HG02678 (cell line): ENCODE measurements around the gene MAML2.

Experiments used
- ATAC-seq: cut with Tn5 transposase; IDR thresholded peaks from one replicate; pipeline ENCODE4 v1.9.1; 2021; ENCODE audit warnings: mild to moderate bottlenecking, moderate library complexity; ENCODE audit not compliant: unreplicated experiment

Gene MAML2

DNA sequence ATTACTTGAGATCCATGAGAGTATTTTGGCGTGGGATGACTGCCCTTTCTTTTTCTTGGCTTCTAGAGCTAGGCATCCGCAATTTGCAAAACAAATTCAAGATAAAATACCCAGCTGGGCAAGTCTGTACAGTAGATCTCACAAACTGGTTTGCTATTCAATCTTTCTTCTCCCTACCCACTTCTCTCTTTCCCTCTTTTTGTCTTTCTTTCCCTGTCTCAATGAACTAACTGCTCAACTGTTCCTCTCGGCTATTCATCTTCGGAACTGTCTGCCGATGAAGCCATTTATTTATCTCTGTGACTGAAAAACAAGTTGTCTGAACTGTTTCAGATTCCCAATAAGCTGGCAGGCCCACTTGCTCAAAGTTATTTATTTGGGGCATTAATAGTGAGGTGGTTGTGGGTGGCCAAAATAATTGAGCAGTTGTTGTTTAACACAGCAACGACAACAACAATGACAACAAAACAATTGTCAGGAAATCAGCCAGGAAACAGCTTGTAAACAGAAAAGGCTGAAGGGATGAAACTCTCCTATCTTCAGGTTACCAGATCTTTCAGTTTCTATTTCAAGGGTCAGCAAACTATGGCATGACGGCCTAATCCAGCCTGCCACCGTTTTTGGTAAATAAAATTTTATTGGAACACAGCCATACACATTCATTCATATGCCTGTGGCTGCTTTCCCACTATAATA lies 343.1 kb downstream of the MAML2 start:
- no peak for ATAC-seq

- ATAC-seq = no peak
Measured at GRCh38 chr11:95996621-95997235, 346.3 kb downstream of the MAML2 start.

- ATAC-seq = no peak
Measured at GRCh38 chr11:95994329-95994728, 348.7 kb downstream of the MAML2 start.

DNA sequence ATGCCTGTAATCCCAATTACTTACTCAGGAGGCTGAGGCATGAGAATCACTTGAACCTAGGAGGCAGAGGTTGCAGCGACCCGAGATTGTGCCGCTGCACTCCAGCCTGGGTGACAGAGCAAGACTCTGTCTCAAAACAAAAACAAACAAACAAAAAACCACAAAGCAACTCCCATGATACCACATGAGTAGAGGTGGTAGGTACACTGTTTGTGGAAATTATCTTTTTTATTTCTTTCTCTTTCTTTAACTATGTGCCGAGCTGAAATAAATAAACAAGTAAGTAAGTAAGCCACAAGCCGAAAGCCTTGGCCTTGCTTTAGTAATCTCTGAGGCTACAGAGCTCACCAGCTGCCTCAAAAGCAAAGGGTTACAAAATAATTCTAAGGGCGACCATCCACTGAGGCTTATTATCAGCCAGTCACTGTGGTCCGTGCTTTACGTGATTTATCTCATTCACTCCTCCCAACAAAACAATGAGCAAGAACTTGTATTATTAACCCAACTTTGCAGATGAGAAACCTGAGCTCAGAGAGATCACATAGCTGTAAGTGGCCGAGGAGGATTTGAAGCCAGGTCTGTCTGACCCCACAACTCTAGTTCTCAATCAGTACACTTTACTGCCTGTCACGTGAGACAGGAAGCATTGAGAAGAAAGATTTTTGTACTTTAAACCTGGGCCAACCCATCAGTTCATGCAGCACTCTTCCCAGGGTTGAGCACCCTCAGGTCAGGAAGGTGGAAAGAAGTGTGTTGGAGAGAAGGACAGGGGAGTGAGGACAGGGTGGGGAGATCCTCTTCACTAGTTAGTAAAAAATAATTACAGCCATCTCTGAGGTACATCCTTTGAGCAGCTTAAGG lies 349.3 kb downstream of the MAML2 start:
- no peak for ATAC-seq

- no peak for ATAC-seq
Measured at GRCh38 chr11:95991545-95991944, 351.4 kb downstream of the MAML2 start.

DNA sequence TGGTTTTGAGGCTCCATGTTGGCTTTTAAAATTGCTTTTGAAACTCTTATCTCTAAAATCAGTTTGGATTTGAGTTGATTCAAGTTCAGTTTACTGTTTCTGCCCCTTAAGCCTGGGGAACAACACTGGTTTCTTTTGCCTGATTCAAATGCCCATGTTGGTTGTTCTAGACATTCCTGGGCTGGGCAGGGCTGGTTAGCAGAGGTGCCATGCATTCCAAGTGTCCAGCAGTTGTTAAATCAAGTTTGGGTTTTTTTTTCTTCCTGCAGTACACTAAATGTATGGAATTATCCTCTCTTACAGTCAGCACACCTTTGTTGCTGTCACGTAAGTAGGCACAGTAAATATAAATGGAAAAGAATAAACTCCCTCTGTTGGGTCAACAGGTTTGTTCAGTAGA lies 351.9 kb downstream of the MAML2 start:
- ATAC-seq = no peak

- no peak for ATAC-seq
Measured at GRCh38 chr11:95989780-95990179, 353.2 kb downstream of the MAML2 start.

- no peak for ATAC-seq
Measured at GRCh38 chr11:95989076-95989605, 353.9 kb downstream of the MAML2 start.

GRCh38 chr11:95985174-95985808 lies 357.7 kb downstream of the MAML2 start:
- no peak for ATAC-seq

GRCh38 chr11:95984072-95984471 lies 358.9 kb downstream of the MAML2 start:
- ATAC-seq = no peak

DNA sequence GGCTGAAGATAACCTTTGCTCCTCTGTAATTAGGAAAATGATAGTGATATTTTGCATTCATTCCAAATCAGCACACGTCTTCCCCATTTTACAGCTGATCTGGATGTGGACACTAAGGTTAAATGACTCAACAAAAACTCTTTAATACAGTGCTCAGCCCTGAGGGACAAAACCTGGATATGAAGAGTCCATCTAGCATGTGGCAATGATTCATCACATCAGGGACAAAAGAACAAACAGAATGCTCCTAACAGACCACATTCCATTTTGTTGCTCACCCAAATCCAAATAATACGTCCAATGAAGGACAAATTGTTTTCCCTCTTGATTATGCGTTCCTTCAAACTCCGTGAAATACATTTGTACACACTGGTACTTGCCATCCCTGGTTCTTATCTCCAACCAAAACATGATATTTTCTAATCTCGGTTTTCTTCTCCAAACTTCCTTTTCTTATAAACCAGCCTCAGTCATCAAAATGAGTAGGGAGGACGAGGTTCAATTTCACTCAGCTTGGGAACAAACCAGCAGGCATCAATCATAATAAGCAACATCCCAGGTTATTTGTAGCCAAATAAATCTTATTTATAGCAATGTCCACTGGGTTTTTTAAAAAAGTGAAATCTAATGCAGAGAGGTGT lies 365.3 kb downstream of the MAML2 start:
- no peak for ATAC-seq

GRCh38 chr11:95976550-95976949 lies 366.4 kb downstream of the MAML2 start:
- no peak for ATAC-seq

DNA sequence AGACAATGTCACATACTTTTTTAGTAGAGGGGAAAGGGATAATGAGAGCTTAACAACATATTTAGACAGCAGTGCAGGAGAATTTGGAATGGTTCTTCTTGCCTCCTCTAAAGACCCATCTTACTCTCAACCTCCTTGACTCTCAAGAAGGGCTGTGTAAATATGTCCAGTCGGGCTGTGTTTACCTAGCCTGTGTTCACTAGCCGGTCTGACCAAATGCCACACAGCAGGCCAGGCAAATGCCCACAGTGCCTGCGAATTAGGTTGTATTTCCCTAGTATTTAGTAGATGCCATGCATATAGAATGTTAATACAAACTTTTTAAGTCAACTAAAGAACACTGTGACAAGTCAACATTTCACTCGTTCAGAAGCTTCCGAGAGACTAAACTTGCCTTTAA lies 367.7 kb downstream of the MAML2 start:
- no peak for ATAC-seq

DNA sequence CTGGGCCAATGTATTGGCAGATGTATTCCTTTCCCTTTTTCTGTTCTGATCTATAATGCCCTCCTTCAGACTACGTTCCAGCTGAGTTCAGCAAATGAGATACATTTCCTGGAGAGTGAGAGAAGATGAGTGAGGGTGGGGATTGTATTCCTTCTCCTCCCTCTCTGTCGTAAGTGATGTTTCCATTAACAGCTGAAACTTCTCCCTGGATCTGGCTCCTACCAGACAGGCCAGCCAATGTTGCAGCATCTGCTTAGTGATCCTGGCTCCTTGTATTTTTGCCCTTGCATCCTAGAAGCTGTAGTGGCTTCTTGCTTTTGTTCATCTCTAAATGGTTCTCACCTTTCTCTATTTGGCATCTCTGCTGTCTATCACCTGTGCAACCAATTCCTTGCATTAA lies 370.9 kb downstream of the MAML2 start:
- ATAC-seq = no peak

DNA sequence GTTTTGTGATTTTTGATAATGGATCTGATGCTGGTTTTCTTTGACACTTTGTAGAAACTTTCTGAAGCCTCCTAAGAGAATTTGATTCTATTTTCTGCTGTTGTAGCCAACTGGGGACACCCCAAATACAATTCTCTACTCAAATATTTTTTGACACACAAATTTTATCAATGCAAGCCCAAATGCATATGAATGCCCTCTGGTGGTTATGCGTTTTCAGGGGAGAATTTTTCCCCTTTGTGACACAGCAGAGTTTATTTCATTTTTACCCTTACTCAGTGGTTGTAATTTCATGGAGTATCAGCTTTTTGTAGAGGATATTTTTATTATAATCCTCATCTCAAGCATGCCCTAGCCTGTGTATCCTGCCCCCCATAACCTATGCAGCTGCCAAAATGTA lies 374.4 kb downstream of the MAML2 start:
- no peak for ATAC-seq

GRCh38 chr11:95964281-95964680 lies 378.7 kb downstream of the MAML2 start:
- no peak for ATAC-seq

DNA sequence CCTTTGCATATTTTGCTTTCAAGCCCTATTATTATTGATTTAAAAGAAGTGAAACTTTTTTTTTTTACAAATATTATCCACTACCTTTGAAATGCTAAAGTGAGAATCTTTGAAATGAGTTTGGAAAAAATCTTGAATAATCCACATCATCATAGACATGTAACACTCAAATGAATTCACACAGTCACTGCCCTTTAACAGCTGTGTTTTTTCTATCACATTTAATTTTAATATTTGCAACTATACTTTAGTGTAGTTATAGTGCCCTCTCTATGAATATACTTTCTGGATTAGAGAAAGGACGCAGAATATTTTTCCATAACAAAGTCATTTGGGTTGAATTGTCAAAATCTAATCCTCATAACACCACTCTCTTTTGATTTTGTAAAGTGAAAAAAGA lies 381.2 kb downstream of the MAML2 start:
- no peak for ATAC-seq

GRCh38 chr11:95950905-95951304 lies 392.1 kb downstream of the MAML2 start:
- no peak for ATAC-seq

- no peak for ATAC-seq
Measured at GRCh38 chr11:95948637-95949036, 394.4 kb downstream of the MAML2 start.

DNA sequence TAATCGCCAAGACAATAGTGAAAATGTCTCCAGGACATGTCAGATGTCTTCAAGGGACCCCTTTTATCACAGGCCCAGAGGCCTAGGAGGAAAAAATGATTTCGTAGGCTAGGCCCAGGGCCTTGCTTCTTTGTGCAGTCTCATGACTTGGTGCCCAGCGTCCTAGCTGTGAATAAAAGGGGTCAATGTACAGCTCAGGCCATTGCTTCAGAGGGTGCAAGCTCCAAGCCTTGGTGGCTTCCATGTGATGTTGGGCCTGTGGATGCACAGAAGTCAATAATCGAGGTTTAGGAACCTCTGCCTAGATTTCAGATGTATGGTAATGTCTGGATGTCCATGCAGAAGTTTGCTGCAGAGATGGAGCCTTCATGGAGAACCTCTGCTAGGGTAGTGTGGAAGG lies 398.4 kb downstream of the MAML2 start:
- ATAC-seq = no peak

DNA sequence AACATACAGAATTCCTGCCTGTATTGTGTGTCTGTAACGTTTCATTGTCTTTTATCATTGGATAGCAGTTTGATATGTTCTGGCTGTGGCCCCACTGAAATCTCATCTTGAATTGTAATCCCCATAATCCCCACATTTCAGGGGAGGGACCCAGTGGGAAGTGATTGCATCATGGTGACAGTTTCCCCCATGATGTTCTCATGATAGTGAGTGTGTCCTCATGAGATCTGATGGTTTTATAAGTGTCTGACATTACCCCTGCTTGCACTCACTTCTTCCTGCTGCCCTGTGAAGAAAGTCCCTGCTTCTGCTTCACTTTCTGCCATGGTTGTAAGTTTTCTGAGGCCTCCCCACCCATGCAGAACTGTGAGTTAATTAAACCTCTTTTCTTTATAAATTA lies 399.4 kb downstream of the MAML2 start:
- ATAC-seq = no peak
